HG03039 (cell line): Measurements from ENCODE around the gene TMA16.

Experiments used
- ATAC-seq: cut with Tn5 transposase; IDR thresholded peaks from one replicate; pipeline ENCODE4 v1.9.1; 2021; ENCODE audit warnings: mild to moderate bottlenecking, moderate library complexity; ENCODE audit not compliant: unreplicated experiment

Gene TMA16

GRCh38 chr4:163558539-163559044 lies 64.1 kb downstream of the TMA16 start:
- ATAC-seq: no peak

DNA sequence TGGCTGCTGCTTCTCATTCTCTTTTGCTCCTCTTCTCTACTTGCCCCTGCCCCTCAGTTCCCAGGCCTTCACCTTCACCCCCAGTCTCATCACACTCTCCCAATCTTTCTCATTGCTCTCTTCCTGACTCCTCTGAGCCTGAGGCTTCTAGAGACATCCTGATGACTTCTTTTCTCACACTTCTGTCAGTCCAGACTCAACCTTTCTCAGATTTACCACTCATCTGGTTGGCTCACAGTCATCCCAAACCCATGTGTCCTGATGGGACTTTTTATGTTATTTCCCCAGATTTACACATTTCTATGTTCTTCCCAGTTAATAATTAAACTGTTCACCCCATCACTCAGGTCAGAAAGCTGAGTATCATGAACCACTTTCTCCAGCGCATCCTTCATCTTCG lies 68.0 kb downstream of the TMA16 start:
- peak; percentile 54 for ATAC-seq

GRCh38 chr4:163563592-163563991 lies 69.1 kb downstream of the TMA16 start:
- ATAC-seq: no peak

- ATAC-seq: no peak
Observed at GRCh38 chr4:163564221-163564720, 69.8 kb downstream of the TMA16 start.

DNA sequence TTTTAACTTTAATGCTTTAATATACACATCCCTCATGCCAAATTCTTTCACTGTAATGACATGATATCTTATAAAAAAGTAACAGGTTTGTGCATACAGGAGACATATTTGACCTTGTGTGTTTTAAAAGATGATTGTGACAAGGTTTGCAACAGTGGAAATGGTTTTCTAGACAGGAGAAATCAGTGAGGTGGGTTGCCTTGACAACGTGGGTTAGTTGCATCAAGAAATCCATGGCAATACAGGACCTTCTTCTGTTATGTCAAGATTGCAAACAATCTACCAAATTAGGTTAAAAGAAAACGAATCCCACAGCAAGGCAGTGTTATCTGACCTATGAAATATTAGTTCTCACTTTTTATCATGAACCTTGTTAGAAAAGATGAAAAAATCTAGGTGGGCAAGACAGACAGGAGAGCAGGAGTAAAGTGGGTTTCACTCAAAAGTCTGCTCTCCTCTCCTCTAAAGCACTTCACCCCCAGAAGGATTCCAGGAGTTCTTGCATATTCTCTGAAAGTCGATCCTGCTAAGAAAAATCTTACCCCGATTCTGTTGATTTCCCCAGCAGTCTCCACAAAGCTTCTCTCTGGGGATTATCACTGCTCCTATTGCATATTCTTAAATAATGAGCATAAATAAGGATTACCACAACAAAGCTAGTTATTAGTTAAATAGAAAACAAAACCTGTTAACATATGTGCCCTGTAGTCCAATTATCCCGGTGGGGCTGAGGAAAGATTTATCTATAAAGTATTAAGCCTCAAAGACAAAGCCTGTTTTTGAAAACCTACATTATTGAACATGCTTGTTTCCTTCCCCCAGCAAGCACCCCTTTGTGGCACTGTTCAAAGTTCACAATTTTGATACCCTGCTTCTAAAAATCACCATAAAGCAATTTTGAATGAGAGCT lies 71.0 kb downstream of the TMA16 start:
- ATAC-seq: no peak

- no peak for ATAC-seq
Observed at GRCh38 chr4:163566257-163566796, 71.8 kb downstream of the TMA16 start.

- peak; percentile 66 for ATAC-seq
Observed at GRCh38 chr4:163568843-163569242, 74.4 kb downstream of the TMA16 start.
